ENCODE measurements around the gene RYK. TPM values are rescaled to one million over a fixed set of nuclear protein-coding genes. Genes with fewer than 3 reads are reported as not detected.

RYK gene
- total RNA-seq, 1 experiment from 2014 or later, result 55.2 TPM

- TF ChIP-seq CBX3 (IDR thresholded peaks at IDR 0.05; ENCODE audit: low read depth) (no peak), JUND (IDR thresholded peaks at IDR 0.05) (no peak), SRF (IDR thresholded peaks at IDR 0.05; ENCODE audit: low read depth) (no peak), YY1 (IDR thresholded peaks at IDR 0.05; ENCODE audit: extremely low read depth, insufficient replicate concordance, low read depth, low read length) (no peak), POLR2AphosphoS5 (IDR thresholded peaks at IDR 0.05; ENCODE audit: low read depth, low read length) (no peak), POLR2A (IDR thresholded peaks at IDR 0.05; ENCODE audit: borderline replicate concordance, extremely low read depth, insufficient read depth, insufficient read length) (no peak), EGR1 (IDR thresholded peaks at IDR 0.05; ENCODE audit: low read depth) (no peak), TCF7L2 (IDR thresholded peaks at IDR 0.05; ENCODE audit: borderline replicate concordance, extremely low read depth, insufficient read depth, insufficient read length) (no peak), EZH2 (IDR thresholded peaks at IDR 0.05) (no peak), ATF3 (IDR thresholded peaks at IDR 0.05) (no peak)
Measured at GRCh38 chr3:134253475-134254226, 3.0 kb upstream of the RYK start (continued).

DNA sequence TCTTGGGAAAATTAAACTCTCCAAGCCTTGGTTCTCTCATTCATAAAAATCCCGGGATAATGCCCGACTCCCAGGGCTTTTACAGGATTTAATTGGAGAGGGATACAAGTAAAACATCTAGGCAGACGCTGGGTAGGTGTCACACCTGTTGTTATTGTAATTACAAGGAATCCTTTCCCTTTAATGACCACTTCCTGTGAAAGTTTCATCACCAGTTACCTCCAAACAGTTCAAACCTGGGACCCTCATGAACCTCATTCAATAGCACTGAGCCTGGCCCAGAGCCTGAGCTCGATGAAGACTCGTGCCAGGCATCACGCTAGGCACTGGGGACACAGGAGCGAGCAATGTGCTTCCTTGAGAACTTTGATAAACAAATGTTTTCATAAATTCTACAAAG is 2.1 kb upstream of the RYK start:
- no TSS peak for BruUV-seq (replicated peaks)
- H3K27me3 ChIP-seq (ENCODE audit: insufficient read depth, low read length), result no peaks in the 10 kb centered on the region
- TF ChIP-seq FOSL1 (IDR thresholded peaks at IDR 0.05; ENCODE audit: low read depth) (no peak), ELF1 (IDR thresholded peaks at IDR 0.05; ENCODE audit: borderline replicate concordance, low read depth) (no peak), MAX (IDR thresholded peaks at IDR 0.05) (no peak), POLR2A (IDR thresholded peaks at IDR 0.05; ENCODE audit: borderline replicate concordance, extremely low read depth, insufficient read depth, insufficient read length) (no peak), EZH2phosphoT487 (IDR thresholded peaks at IDR 0.05; ENCODE audit: borderline replicate concordance) (no peak), ZNF274 (IDR thresholded peaks at IDR 0.05; ENCODE audit: low read depth, low read length) (no peak), EGR1 (IDR thresholded peaks at IDR 0.05; ENCODE audit: low read depth) (no peak), CEBPB (IDR thresholded peaks at IDR 0.05; ENCODE audit: low read depth) (no peak), SP1 (IDR thresholded peaks at IDR 0.05; ENCODE audit: low read depth) (no peak), SRF (IDR thresholded peaks at IDR 0.05; ENCODE audit: low read depth) (no peak), CTCF (IDR thresholded peaks at IDR 0.05 in 2 of 3, conservative IDR thresholded peaks at IDR 0.05 in 1 of 3; ENCODE audit: borderline replicate concordance in 1 of 3, insufficient read depth in 1 of 3, low read depth in 2 of 3, low read length in 2 of 3) (no peak), TCF7L2 (IDR thresholded peaks at IDR 0.05; ENCODE audit: borderline replicate concordance, extremely low read depth, insufficient read depth, insufficient read length) (no peak), ZFX (IDR thresholded peaks at IDR 0.05) (no peak)
- TF ChIP-seq, protein P1, sequence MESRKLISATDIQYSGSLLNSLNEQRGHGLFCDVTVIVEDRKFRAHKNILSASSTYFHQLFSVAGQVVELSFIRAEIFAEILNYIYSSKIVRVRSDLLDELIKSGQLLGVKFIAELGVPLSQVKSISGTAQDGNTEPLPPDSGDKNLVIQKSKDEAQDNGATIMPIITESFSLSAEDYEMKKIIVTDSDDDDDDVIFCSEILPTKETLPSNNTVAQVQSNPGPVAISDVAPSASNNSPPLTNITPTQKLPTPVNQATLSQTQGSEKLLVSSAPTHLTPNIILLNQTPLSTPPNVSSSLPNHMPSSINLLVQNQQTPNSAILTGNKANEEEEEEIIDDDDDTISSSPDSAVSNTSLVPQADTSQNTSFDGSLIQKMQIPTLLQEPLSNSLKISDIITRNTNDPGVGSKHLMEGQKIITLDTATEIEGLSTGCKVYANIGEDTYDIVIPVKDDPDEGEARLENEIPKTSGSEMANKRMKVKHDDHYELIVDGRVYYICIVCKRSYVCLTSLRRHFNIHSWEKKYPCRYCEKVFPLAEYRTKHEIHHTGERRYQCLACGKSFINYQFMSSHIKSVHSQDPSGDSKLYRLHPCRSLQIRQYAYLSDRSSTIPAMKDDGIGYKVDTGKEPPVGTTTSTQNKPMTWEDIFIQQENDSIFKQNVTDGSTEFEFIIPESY (IDR thresholded peaks at IDR 0.05; ENCODE audit: extremely low read depth, insufficient replicate concordance, low read length), result no peak
- intact Hi-C loops (cut with micrococcal nuclease), result no loop called here
- ChIA-PET CTCF (no interaction called here), RAD21 (ENCODE audit: low non-redundant PET in 1 of 2, low total read pairs in 2 of 2, uncharacterized antibody in 2 of 2, unreplicated experiment in 2 of 2) (no interaction called here), POLR2A (no interaction called here)
- H3K9me2 ChIP-seq (ENCODE audit: insufficient read depth), result no peaks in the 10 kb centered on the region
- H3K9ac ChIP-seq (ENCODE audit: low read length), result no peak overlapping the region
- H3K27ac ChIP-seq (ENCODE audit: low read depth, low read length), result no peak overlapping the region
- no peaks in the 10 kb centered on the region for H3K9me3 ChIP-seq (ENCODE audit: control insufficient read depth in 1 of 2, insufficient read depth in 1 of 2, low read depth in 1 of 2, low read length in 2 of 2)
- H3K4me3 ChIP-seq (replicated peaks in 1 of 2; ENCODE audit: low read depth in 1 of 2, low read length in 2 of 2), result no peak overlapping the region
- no peak overlapping the region for H3K4me2 ChIP-seq (ENCODE audit: low read length)
- H3K36me3 ChIP-seq (ENCODE audit: control insufficient read depth in 1 of 2, insufficient read depth in 2 of 2, low read length in 2 of 2), result no peaks in the 10 kb centered on the region
- peaks cover 0 to 13% of the 10 kb centered on the region in 2 experiments; a peak in 2 of 4 replicates for H3K4me1 ChIP-seq (ENCODE audit: control insufficient read depth in 1 of 2, insufficient read depth in 2 of 2, low read length in 2 of 2)
- no peak for ATAC-seq
- no peak overlapping the region for H2AFZ ChIP-seq (ENCODE audit: low read depth, low read length, poor library complexity, severe bottlenecking)
- no peak for DNase-seq (ENCODE audit: low read depth, low spot score)
- H3K79me2 ChIP-seq (ENCODE audit: insufficient read depth, low read length), result peaks cover 24% of the 10 kb centered on the region
- H4K20me1 ChIP-seq (ENCODE audit: insufficient read depth), result no peaks in the 10 kb centered on the region

Measured in HCT116 (cell line).